C1 segment of cervical spinal cord (tissue), 14 donors: Measurements from ENCODE around the gene MSH3.
"Not testable (repeated sequence)": the region's sequence is repeated elsewhere in the genome, so short reads cannot be mapped to it uniquely, and the experiment has no call there.

Experiments used
- DNase-seq, 14 donors: peaks; one replicate each; lab custom pipeline; 2025; lab: John Stamatoyannopoulos, UW

The MSH3 gene

GRCh38 chr5:80902624-80903023, 248.2 kb downstream of the MSH3 start:
- not testable (repeated sequence) for DNase-seq

GRCh38 chr5:80904533-80905187, 250.2 kb downstream of the MSH3 start:
- DNase-seq, result no peak

- DNase-seq, result no peak
Measured at GRCh38 chr5:80905405-80905804, 251.0 kb downstream of the MSH3 start.

- DNase-seq, result no peak
Measured at GRCh38 chr5:80912479-80912878, 258.0 kb downstream of the MSH3 start.

- no peak for DNase-seq
Measured at GRCh38 chr5:80915716-80916115, 261.3 kb downstream of the MSH3 start.

- no peak for DNase-seq
Measured at GRCh38 chr5:80916676-80917075, 262.2 kb downstream of the MSH3 start.

GRCh38 chr5:80917631-80918030, 263.2 kb downstream of the MSH3 start:
- DNase-seq, result no peak

GRCh38 chr5:80919678-80920196, 265.3 kb downstream of the MSH3 start:
- DNase-seq, result no peak

GRCh38 chr5:80920333-80920732, 265.9 kb downstream of the MSH3 start:
- DNase-seq, result peak in 1 of 14 donors; percentile 2

GRCh38 chr5:80921026-80921425, 266.6 kb downstream of the MSH3 start:
- DNase-seq, result no peak

GRCh38 chr5:80925931-80926330, 271.5 kb downstream of the MSH3 start:
- no peak for DNase-seq
